DOHH2 (cell line): ENCODE data around the gene TFB1M.

Source experiments
- H3F3A ChIP-seq: fragments of 200-600 bp; sonication (generic), shearing (Covaris generic); 2 replicates; pipeline ENCODE4 v1.6.0; 2016; ENCODE audit warnings: antibody characterized with exemption, mild to moderate bottlenecking; ENCODE audit not compliant: control insufficient read depth, insufficient read depth
- H3K27ac ChIP-seq: fragments of 200-600 bp; sonication (generic); 2 replicates; pipeline ENCODE4 v1.5.1; 2014; ENCODE audit warnings: low read depth, mild to moderate bottlenecking, low read length, moderate library complexity
- H3K27me3 ChIP-seq: fragments of 200-600 bp; sonication (generic); 2 replicates; pipeline ENCODE4 v1.6.1; 2014; ENCODE audit warnings: mild to moderate bottlenecking, low read length, mixed read lengths; ENCODE audit not compliant: control insufficient read depth
- H3K36me3 ChIP-seq: fragments of 200-600 bp; sonication (generic); 2 replicates; pipeline ENCODE4 v1.6.1; 2014; ENCODE audit warnings: mild to moderate bottlenecking, low read length, moderate library complexity, mixed read lengths; ENCODE audit not compliant: control insufficient read depth
- H3K4me1 ChIP-seq: fragments of 200-600 bp; sonication (generic); 2 replicates; pipeline ENCODE4 v1.6.1; 2014; ENCODE audit warnings: mild to moderate bottlenecking, low read length, mixed read lengths; ENCODE audit not compliant: control insufficient read depth
- H3K4me2 ChIP-seq: fragments of 200-600 bp; sonication (generic); 2 replicates; pipeline ENCODE4 v1.6.0; 2014; ENCODE audit warnings: mild to moderate bottlenecking, low read length, moderate library complexity
- H3K4me3 ChIP-seq: fragments of 200-600 bp; sonication (generic); 2 replicates; pipeline ENCODE4 v1.5.1; 2014; ENCODE audit warnings: mild to moderate bottlenecking, low read length, mixed read lengths
- H3K79me2 ChIP-seq: fragments of 200-600 bp; sonication (generic); 2 replicates; pipeline ENCODE4 v1.6.1; 2014; ENCODE audit warnings: mild to moderate bottlenecking, low read length, mixed read lengths; ENCODE audit not compliant: control insufficient read depth
- H3K9me2 ChIP-seq: fragments of 200-600 bp; sonication (generic); replicated peaks from 2 replicates; pipeline ENCODE4 v1.6.1; 2014; ENCODE audit warnings: mild to moderate bottlenecking, low read length, mixed read lengths; ENCODE audit not compliant: control insufficient read depth
- H3K9me3 ChIP-seq: fragments of 200-600 bp; sonication (generic); 2 replicates; pipeline ENCODE4 v1.6.1; 2014; ENCODE audit warnings: antibody characterized with exemption, low read length, mixed read lengths; ENCODE audit not compliant: control insufficient read depth, insufficient read depth
- H4K20me1 ChIP-seq: fragments of 200-600 bp; sonication (generic); 2 replicates; pipeline ENCODE4 v1.6.0; 2014; ENCODE audit warnings: low read depth, mild to moderate bottlenecking, antibody characterized with exemption, low read length, moderate library complexity; ENCODE audit not compliant: control insufficient read depth, insufficient read depth
- EZH2phosphoT487 ChIP-seq: fragments of 200-600 bp; sonication (generic); IDR thresholded peaks from 2 replicates; pipeline ENCODE4 v1.6.1; 2017; ENCODE audit warnings: borderline replicate concordance, mild to moderate bottlenecking, antibody characterized with exemption, low read length, moderate library complexity, mixed read lengths
- TF ChIP-seq, protein P1 (sequence below): fragments of 200-600 bp; sonication (generic); IDR thresholded peaks from one replicate; pipeline ENCODE4 v1.5.1; 2014; ENCODE audit warnings: antibody characterized with exemption, mild to moderate bottlenecking, low read depth, low read length; ENCODE audit not compliant: poor library complexity, severe bottlenecking

The TFB1M gene

DNA sequence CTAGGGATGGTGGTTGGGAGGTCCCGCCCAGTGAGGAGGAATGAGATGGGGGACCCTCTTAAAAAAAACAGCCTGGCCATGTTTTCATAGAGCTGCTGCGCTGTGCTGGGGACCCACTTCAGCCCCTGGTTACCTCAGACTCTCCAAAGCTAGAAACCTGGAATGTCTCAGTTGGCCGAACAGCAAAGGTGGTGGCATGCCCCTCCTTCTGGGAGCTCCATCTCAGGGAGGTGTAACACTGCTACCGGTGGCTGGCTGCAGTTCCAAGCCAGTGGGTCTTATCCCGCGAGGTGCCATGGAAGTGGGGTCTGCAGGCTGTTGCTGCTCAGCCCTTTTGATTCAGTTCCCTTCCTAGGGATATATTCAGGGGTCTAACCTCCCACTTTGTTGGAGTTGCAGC is 35.7 kb upstream of the TFB1M start:
- Histone ChIP-seq H3K4me3 (peak overlapping the region; percentile 6), H3K27ac (peak overlapping the region; percentile 88), H3K9me3 (peaks cover 73% of the 10 kb centered on the region), H3K4me2 (peak overlapping the region; percentile 45; the same call in 1 of the 2 replicates), H3F3A (peaks cover 11% of the 10 kb centered on the region), H3K4me1 (peaks cover 66% of the 10 kb centered on the region), H3K36me3 (peaks cover 68% of the 10 kb centered on the region), H3K27me3 (no peaks in the 10 kb centered on the region), H4K20me1 (no peaks in the 10 kb centered on the region), H3K79me2 (no peaks in the 10 kb centered on the region), H3K9me2 (no peaks in the 10 kb centered on the region)
- TF ChIP-seq EZH2phosphoT487 = no peak
- TF ChIP-seq, protein P1, sequence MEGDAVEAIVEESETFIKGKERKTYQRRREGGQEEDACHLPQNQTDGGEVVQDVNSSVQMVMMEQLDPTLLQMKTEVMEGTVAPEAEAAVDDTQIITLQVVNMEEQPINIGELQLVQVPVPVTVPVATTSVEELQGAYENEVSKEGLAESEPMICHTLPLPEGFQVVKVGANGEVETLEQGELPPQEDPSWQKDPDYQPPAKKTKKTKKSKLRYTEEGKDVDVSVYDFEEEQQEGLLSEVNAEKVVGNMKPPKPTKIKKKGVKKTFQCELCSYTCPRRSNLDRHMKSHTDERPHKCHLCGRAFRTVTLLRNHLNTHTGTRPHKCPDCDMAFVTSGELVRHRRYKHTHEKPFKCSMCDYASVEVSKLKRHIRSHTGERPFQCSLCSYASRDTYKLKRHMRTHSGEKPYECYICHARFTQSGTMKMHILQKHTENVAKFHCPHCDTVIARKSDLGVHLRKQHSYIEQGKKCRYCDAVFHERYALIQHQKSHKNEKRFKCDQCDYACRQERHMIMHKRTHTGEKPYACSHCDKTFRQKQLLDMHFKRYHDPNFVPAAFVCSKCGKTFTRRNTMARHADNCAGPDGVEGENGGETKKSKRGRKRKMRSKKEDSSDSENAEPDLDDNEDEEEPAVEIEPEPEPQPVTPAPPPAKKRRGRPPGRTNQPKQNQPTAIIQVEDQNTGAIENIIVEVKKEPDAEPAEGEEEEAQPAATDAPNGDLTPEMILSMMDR = no peak

DNA sequence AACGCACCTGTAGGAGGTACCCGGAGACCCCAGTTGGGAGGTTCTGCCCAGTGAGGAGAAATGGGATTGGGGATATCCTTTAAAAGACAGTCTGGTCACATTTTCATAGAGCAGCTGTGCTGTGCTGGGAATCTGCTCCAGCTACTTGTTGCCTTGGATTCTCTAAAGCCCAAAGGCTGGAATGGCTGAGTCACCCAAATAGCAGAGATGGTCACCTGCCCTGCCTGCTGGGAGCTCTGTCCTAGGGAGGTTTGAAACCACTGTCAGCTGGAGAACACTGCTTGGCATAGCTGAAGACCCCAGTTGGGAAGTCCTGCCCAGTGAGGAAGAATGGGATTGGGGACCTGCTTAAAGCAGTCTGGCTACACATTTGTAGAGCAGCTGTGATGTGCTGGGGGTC is 34.8 kb upstream of the TFB1M start:
- Histone ChIP-seq H3K4me1 (peaks cover 72% of the 10 kb centered on the region), H3K27ac (peak overlapping the region; percentile 88), H3K4me2 (no peak overlapping the region), H3K9me3 (peaks cover 73% of the 10 kb centered on the region), H3K79me2 (no peaks in the 10 kb centered on the region), H4K20me1 (no peaks in the 10 kb centered on the region), H3K4me3 (0 out of 2 replicates have a peak overlapping the region, but pooled peaks have one; percentile 5), H3K27me3 (no peaks in the 10 kb centered on the region), H3K9me2 (no peaks in the 10 kb centered on the region), H3K36me3 (peaks cover 61% of the 10 kb centered on the region), H3F3A (peaks cover 11% of the 10 kb centered on the region)
- TF ChIP-seq, protein P1 = no peak
- no peak for TF ChIP-seq EZH2phosphoT487

DNA sequence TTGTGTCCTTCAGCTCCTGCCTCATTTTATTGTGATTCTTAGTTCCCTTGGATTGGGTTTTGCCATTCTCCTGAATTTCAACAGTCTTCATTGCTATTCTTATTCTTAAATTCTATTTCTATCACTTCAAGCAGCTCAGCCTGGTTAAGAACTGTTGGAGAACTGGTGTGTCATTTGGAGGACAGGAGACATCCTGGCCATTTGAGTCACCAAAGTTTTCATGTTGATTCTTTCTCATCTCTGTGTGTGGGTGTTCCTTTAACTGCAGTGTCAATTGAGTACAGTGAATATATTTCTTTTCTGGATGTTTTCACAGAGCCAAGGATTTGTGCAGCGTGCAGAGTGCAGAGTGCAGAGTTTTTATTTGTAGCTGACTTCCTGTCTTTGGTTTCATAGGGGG is 33.5 kb upstream of the TFB1M start:
- peaks cover 63% of the 10 kb centered on the region for H3K9me3 ChIP-seq
- 0 out of 2 replicates have a peak overlapping the region, but pooled peaks have one; percentile 2 for H3K4me2 ChIP-seq
- no peaks in the 10 kb centered on the region for H3K79me2 ChIP-seq
- no peaks in the 10 kb centered on the region for H3K9me2 ChIP-seq
- H4K20me1 ChIP-seq = no peaks in the 10 kb centered on the region
- no peaks in the 10 kb centered on the region for H3K27me3 ChIP-seq
- H3K36me3 ChIP-seq = peaks cover 51% of the 10 kb centered on the region
- H3K4me3 ChIP-seq = no peak overlapping the region
- TF ChIP-seq EZH2phosphoT487 = no peak
- TF ChIP-seq, protein P1 = no peak
- H3K27ac ChIP-seq = peak overlapping the region; percentile 23
- H3K4me1 ChIP-seq = peaks cover 75% of the 10 kb centered on the region
- peaks cover 8% of the 10 kb centered on the region for H3F3A ChIP-seq

DNA sequence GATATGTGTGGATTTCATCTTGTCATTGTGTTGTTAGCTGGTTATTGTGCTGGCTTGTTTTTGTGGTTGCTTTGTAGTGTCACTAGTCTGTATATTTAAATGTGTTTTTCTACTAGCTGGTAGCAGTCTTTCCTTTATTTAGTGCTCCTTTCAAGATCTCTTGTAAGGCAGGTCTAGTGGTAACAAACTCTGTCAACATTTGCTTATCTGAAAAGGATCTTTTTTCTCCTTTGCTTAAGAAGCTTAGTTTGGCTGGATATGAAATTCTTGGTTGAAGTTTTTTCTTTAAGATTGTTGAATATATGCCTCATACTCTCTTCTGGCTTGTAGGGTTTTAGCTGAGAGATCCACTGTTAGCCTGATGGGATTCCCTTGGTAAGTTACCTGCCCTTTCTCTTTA is 32.7 kb upstream of the TFB1M start:
- peaks cover 56% of the 10 kb centered on the region for H3K9me3 ChIP-seq

More for the DNA sequence above, 32.7 kb upstream of the TFB1M start:
- Histone ChIP-seq H4K20me1 (no peaks in the 10 kb centered on the region), H3K4me3 (no peak overlapping the region), H3K4me1 (peaks cover 75% of the 10 kb centered on the region), H3K79me2 (no peaks in the 10 kb centered on the region), H3K27ac (no peak overlapping the region), H3K9me2 (no peaks in the 10 kb centered on the region), H3K4me2 (no peak overlapping the region), H3F3A (peaks cover 8% of the 10 kb centered on the region), H3K27me3 (no peaks in the 10 kb centered on the region), H3K36me3 (peaks cover 43% of the 10 kb centered on the region)
- no peak for TF ChIP-seq EZH2phosphoT487
- TF ChIP-seq, protein P1 = no peak
